ENCODE results near the gene PLEKHG7.

PLEKHG7 gene

GRCh38 chr12:92814584-92814983 lies 111.8 kb downstream of the PLEKHG7 start:
- no peak for DNase-seq

GRCh38 chr12:92821142-92821541 lies 118.4 kb downstream of the PLEKHG7 start:
- no peak for DNase-seq

Measured in activated effector memory CD4-positive, alpha-beta T cell treated with Interleukin-2 at 50 U/mL for 16 hours (primary cell).